Neural cell (in vitro differentiated cells): ENCODE measurements around the gene MED29. TPM values are rescaled to one million over a fixed set of nuclear protein-coding genes. Genes with fewer than 3 reads are reported as not detected.
A peak's percentile ranks its signal among the peaks of the same experiment; 100 is the strongest.

ENCODE experiments used
- H2AFZ ChIP-seq: fragments of 200-600, 300-800 bp; sonication (generic), shearing (Covaris generic); 2 replicates; pipeline ENCODE4 v1.6.0; 2014; ENCODE audit warnings: low read depth, mild to moderate bottlenecking, antibody characterized with exemption, low read length, moderate library complexity
- H3F3A ChIP-seq: fragments of 200-600 bp; shearing (Covaris generic); 2 replicates; pipeline ENCODE4 v1.6.1; 2016; ENCODE audit warnings: mild to moderate bottlenecking, moderate library complexity, mixed read lengths, antibody characterized with exemption, low read length; ENCODE audit not compliant: insufficient read depth, poor library complexity, severe bottlenecking
- H3K27ac ChIP-seq: fragments of 200-600, 300-800 bp; sonication (generic), shearing (Covaris generic); 2 replicates; pipeline ENCODE4 v1.5.1; 2014; ENCODE audit warnings: mild to moderate bottlenecking, low read length, moderate library complexity
- H3K27me3 ChIP-seq: fragments of 300-800, 200-600 bp; sonication (generic), shearing (Covaris generic); 2 replicates; pipeline ENCODE4 v1.6.0; 2014; ENCODE audit warnings: mild to moderate bottlenecking, low read depth, low read length, moderate library complexity; ENCODE audit not compliant: insufficient read depth
- H3K36me3 ChIP-seq: fragments of 300-800, 200-600 bp; sonication (generic), shearing (Covaris generic); 2 replicates; pipeline ENCODE4 v1.5.1; 2014; ENCODE audit warnings: mild to moderate bottlenecking, antibody characterized with exemption, low read length, moderate library complexity; ENCODE audit not compliant: insufficient read depth
- H3K4me2 ChIP-seq: fragments of 300-800, 200-600 bp; sonication (generic), shearing (Covaris generic); 2 replicates; pipeline ENCODE4 v1.6.0; 2014; ENCODE audit warnings: mild to moderate bottlenecking, low read length
- H3K4me3 ChIP-seq: fragments of 300-800, 200-600 bp; sonication (generic), shearing (Covaris generic); 2 replicates; pipeline ENCODE4 v1.5.1; 2014; ENCODE audit warnings: mild to moderate bottlenecking, low read length, moderate library complexity
- H3K79me2 ChIP-seq: fragments of 200-600 bp; shearing (Covaris generic); replicated peaks from 2 replicates; pipeline ENCODE4 v1.6.0; 2014; ENCODE audit warnings: mild to moderate bottlenecking, low read length, moderate library complexity; ENCODE audit not compliant: insufficient read depth
- H3K9ac ChIP-seq: fragments of 300-800, 200-600 bp; sonication (generic), shearing (Covaris generic); 2 replicates; pipeline ENCODE4 v1.6.1; 2016; ENCODE audit warnings: mild to moderate bottlenecking, low read length, mixed read lengths
- H3K9me2 ChIP-seq: fragments of 200-600 bp; shearing (Covaris generic); 2 replicates; pipeline ENCODE4 v1.6.1; 2016; ENCODE audit warnings: mild to moderate bottlenecking, low read length, mixed read lengths; ENCODE audit not compliant: insufficient read depth
- H3K9me3 ChIP-seq: fragments of 200-600, 300-800 bp; sonication (generic), shearing (Covaris generic); 2 replicates; pipeline ENCODE4 v1.6.1; 2016; ENCODE audit warnings: mild to moderate bottlenecking, mixed run types, low read length, moderate library complexity, mixed read lengths
- H4K20me1 ChIP-seq: fragments of 200-600 bp; shearing (Covaris generic); 2 replicates; pipeline ENCODE4 v1.6.1; 2016; ENCODE audit warnings: mild to moderate bottlenecking, mixed run types; ENCODE audit not compliant: insufficient read depth
- EP300 ChIP-seq: fragments of 450-650 bp; conservative IDR thresholded peaks from 2 replicates; pipeline ENCODE4 v1.6.1; 2014; ENCODE audit warnings: antibody characterized with exemption, mild to moderate bottlenecking, moderate library complexity; ENCODE audit not compliant: poor library complexity, severe bottlenecking
- EZH2 ChIP-seq: fragments of 200-600, 300-800 bp; shearing (Covaris generic), sonication (generic); IDR thresholded peaks from 2 replicates; pipeline ENCODE4 v1.6.1; 2014; ENCODE audit warnings: antibody characterized with exemption, low read length, borderline replicate concordance, mild to moderate bottlenecking; ENCODE audit not compliant: insufficient read depth, poor library complexity, severe bottlenecking
- MXI1 ChIP-seq: fragments of 450-650 bp; conservative IDR thresholded peaks from 2 replicates; pipeline ENCODE4 v1.6.1; 2014; ENCODE audit warnings: antibody characterized with exemption, mild to moderate bottlenecking; ENCODE audit not compliant: poor library complexity, severe bottlenecking
- POLR2AphosphoS5 ChIP-seq: IDR thresholded peaks from 2 replicates; pipeline ENCODE4 v1.6.1; 2012
- RAD21 ChIP-seq: fragments of 450-650 bp; conservative IDR thresholded peaks from 2 replicates; pipeline ENCODE4 v1.6.1; 2014; ENCODE audit warnings: antibody characterized with exemption, mild to moderate bottlenecking, moderate library complexity
- SMC3 ChIP-seq: fragments of 450-650 bp; conservative IDR thresholded peaks from 2 replicates; pipeline ENCODE4 v1.6.1; 2014; ENCODE audit warnings: antibody characterized with exemption, mild to moderate bottlenecking, moderate library complexity; ENCODE audit not compliant: poor library complexity
- TAF1 ChIP-seq: IDR thresholded peaks from 2 replicates; pipeline ENCODE4 v1.6.1; 2012; ENCODE audit warnings: low read depth
- polyA plus RNA-seq: library from polyadenylated mRNA; depleted of rRNA; stranded (reverse); fragments of >200 nt; gene quantifications from 2 replicates; pipeline ENCODE4 v1.2.3, GENCODE V29; 2014
- TF ChIP-seq, protein P1 (sequence below): fragments of 450-650 bp; IDR thresholded peaks from 2 replicates; pipeline ENCODE4 v1.5.1; 2014; ENCODE audit warnings: antibody characterized with exemption, mild to moderate bottlenecking, moderate library complexity; ENCODE audit not compliant: poor library complexity, severe bottlenecking
- TF ChIP-seq, protein P2 (sequence below): IDR thresholded peaks from 2 replicates; pipeline ENCODE4 v1.6.1; 2012; ENCODE audit warnings: borderline replicate concordance

Gene MED29
- polyA plus RNA-seq, 1 donor from 2014 or later = 39.5 TPM

DNA sequence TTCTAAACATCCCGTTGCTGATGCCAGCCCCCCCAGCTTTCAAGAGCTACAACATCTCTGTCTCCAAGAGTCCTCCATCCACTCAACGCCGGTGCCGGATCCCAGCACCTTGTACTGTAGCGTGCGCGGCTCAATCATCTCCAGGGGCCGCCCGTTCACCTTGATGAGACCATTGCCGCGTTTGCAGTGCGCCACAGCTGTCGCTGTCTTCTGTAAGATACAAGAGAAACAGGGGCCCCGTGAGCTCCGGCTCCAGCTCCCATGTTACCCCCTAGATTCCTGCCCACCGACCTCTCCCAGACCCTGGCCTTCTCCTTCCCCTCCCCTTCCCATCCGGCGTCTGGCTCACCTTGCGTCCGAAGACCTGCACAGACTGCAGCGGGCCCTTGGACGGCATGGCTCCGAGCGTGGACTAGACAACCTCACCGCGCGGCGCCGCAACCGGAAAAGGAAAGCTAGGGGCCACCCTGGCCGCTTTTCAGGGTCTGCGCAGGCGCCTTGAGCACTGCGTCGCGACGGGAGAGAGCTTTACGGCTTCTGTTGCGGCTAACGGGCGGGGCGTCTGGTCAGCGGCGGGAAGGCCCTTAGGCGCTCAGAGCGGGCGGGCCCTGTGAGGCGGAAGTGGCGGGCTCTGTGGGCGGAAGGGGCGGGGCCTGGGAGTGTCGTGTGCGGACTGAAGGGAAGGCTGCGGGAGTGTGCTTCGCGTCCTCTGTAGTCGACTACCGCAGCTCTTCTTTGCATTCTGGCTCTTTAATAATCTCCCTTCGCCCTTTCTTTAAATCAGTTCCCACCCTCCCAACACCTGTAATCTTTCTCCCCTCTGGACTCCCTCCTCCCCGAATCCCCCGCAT, 44.5 kb downstream of the MED29 start, which contains the start of gene RPS16:
RPS16 (minus strand) TSS at position 451 of the 851 bp plus-strand sequence; CDS start at position 397, 54 bp downstream.
- Histone ChIP-seq H3K79me2 (peaks cover 16% of the 10 kb centered on the region), H4K20me1 (no peaks in the 10 kb centered on the region), H3K9ac (peak within 1 kb of the TSS; percentile 82), H3K4me2 (peak within 1 kb of the TSS; percentile 99), H3K9me2 (no peaks in the 10 kb centered on the region), H3K27me3 (no peaks in the 10 kb centered on the region), H3K36me3 (no peaks in the 10 kb centered on the region), H3K27ac (peak within 1 kb of the TSS; percentile 95), H2AFZ (peak within 1 kb of the TSS; percentile 93), H3F3A (peaks cover 4% of the 10 kb centered on the region), H3K9me3 (no peaks in the 10 kb centered on the region), H3K4me3 (peak within 1 kb of the TSS; percentile 93)
- TF ChIP-seq, protein P1, sequence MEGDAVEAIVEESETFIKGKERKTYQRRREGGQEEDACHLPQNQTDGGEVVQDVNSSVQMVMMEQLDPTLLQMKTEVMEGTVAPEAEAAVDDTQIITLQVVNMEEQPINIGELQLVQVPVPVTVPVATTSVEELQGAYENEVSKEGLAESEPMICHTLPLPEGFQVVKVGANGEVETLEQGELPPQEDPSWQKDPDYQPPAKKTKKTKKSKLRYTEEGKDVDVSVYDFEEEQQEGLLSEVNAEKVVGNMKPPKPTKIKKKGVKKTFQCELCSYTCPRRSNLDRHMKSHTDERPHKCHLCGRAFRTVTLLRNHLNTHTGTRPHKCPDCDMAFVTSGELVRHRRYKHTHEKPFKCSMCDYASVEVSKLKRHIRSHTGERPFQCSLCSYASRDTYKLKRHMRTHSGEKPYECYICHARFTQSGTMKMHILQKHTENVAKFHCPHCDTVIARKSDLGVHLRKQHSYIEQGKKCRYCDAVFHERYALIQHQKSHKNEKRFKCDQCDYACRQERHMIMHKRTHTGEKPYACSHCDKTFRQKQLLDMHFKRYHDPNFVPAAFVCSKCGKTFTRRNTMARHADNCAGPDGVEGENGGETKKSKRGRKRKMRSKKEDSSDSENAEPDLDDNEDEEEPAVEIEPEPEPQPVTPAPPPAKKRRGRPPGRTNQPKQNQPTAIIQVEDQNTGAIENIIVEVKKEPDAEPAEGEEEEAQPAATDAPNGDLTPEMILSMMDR = no peak
- TF ChIP-seq, protein P2, sequence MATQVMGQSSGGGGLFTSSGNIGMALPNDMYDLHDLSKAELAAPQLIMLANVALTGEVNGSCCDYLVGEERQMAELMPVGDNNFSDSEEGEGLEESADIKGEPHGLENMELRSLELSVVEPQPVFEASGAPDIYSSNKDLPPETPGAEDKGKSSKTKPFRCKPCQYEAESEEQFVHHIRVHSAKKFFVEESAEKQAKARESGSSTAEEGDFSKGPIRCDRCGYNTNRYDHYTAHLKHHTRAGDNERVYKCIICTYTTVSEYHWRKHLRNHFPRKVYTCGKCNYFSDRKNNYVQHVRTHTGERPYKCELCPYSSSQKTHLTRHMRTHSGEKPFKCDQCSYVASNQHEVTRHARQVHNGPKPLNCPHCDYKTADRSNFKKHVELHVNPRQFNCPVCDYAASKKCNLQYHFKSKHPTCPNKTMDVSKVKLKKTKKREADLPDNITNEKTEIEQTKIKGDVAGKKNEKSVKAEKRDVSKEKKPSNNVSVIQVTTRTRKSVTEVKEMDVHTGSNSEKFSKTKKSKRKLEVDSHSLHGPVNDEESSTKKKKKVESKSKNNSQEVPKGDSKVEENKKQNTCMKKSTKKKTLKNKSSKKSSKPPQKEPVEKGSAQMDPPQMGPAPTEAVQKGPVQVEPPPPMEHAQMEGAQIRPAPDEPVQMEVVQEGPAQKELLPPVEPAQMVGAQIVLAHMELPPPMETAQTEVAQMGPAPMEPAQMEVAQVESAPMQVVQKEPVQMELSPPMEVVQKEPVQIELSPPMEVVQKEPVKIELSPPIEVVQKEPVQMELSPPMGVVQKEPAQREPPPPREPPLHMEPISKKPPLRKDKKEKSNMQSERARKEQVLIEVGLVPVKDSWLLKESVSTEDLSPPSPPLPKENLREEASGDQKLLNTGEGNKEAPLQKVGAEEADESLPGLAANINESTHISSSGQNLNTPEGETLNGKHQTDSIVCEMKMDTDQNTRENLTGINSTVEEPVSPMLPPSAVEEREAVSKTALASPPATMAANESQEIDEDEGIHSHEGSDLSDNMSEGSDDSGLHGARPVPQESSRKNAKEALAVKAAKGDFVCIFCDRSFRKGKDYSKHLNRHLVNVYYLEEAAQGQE = peak; percentile 93
- TF ChIP-seq EP300 (peak; percentile 34), EZH2 (no peak), SMC3 (peak; percentile 39), TAF1 (peak; percentile 98), MXI1 (peak; percentile 98), POLR2AphosphoS5 (peak; percentile 98), RAD21 (no peak)

DNA sequence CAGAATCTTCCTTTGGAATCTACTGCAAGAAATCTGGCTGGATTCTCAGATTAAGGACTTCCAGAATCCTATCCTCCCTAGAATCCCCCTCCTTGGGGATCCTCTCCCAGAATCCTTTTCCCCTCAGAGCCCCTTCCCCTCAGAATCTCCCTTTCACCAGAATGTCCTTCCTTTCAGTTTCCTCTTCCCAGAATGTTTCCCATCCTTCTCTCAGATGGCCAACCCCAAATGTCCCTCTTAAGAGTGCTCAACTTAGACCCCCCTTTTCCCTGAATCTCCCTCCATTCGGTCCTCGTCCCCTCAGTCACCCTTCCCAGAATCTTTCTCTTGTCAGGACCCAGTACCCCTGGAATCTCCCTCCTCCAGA, 45.2 kb downstream of the MED29 start:
- Histone ChIP-seq H3K9ac (peak overlapping the region; percentile 82), H3K27me3 (no peaks in the 10 kb centered on the region), H3K9me2 (no peaks in the 10 kb centered on the region), H3K4me3 (peak overlapping the region; percentile 93), H4K20me1 (no peaks in the 10 kb centered on the region), H3K4me2 (peak overlapping the region; percentile 99), H2AFZ (peak overlapping the region; percentile 93), H3K27ac (peak overlapping the region; percentile 95), H3K36me3 (no peaks in the 10 kb centered on the region), H3K9me3 (no peaks in the 10 kb centered on the region), H3F3A (peaks cover 4% of the 10 kb centered on the region), H3K79me2 (peaks cover 16% of the 10 kb centered on the region)
- TF ChIP-seq RAD21 = no peak
- no peak for TF ChIP-seq TAF1
- TF ChIP-seq, protein P2 = no peak
- TF ChIP-seq MXI1 = no peak
- TF ChIP-seq EZH2 = no peak
- TF ChIP-seq, protein P1 = no peak
- no peak for TF ChIP-seq SMC3
- no peak for TF ChIP-seq POLR2AphosphoS5
